Measurements from ENCODE around the gene PTPN4.

The PTPN4 gene

GRCh38 chr2:119901013-119901412, 141.3 kb downstream of the PTPN4 start:
- DNase-seq, result no peak
- H3K36me3 ChIP-seq, result peaks cover 9% of the 10 kb centered on the region
- H3K4me1 ChIP-seq, result no peaks in the 10 kb centered on the region
- H3K9me3 ChIP-seq, result no peaks in the 10 kb centered on the region
- no peaks in the 10 kb centered on the region for H3K27me3 ChIP-seq
- no peak overlapping the region for H3K4me3 ChIP-seq (ENCODE audit: low read depth, low read length)
- TF ChIP-seq CTCF (IDR thresholded peaks at IDR 0.05; ENCODE audit: low read depth, low read length), result no peak

- H3K9me3 ChIP-seq, result no peaks in the 10 kb centered on the region
- DNase-seq, result no peak
- no peak for TF ChIP-seq CTCF (IDR thresholded peaks at IDR 0.05; ENCODE audit: low read depth, low read length)
- no peak overlapping the region for H3K4me3 ChIP-seq (ENCODE audit: low read depth, low read length)
- H3K4me1 ChIP-seq, result no peaks in the 10 kb centered on the region
- no peaks in the 10 kb centered on the region for H3K27me3 ChIP-seq
- no peaks in the 10 kb centered on the region for H3K36me3 ChIP-seq
Measured at GRCh38 chr2:119910566-119910965, 150.8 kb downstream of the PTPN4 start.

- Histone ChIP-seq H3K4me3 (ENCODE audit: low read depth, low read length) (no peak overlapping the region), H3K9me3 (no peaks in the 10 kb centered on the region), H3K4me1 (no peaks in the 10 kb centered on the region), H3K36me3 (no peaks in the 10 kb centered on the region), H3K27me3 (no peaks in the 10 kb centered on the region)
- TF ChIP-seq CTCF (IDR thresholded peaks at IDR 0.05; ENCODE audit: low read depth, low read length), result no peak
- DNase-seq, result no peak
Measured at GRCh38 chr2:119914266-119914665, 154.5 kb downstream of the PTPN4 start.

GRCh38 chr2:119921825-119922224, 162.1 kb downstream of the PTPN4 start:
- H3K36me3 ChIP-seq, result no peaks in the 10 kb centered on the region
- no peak for TF ChIP-seq CTCF (IDR thresholded peaks at IDR 0.05; ENCODE audit: low read depth, low read length)
- H3K9me3 ChIP-seq, result no peaks in the 10 kb centered on the region
- H3K4me3 ChIP-seq (ENCODE audit: low read depth, low read length), result no peak overlapping the region
- H3K4me1 ChIP-seq, result no peaks in the 10 kb centered on the region
- no peak for DNase-seq
- no peaks in the 10 kb centered on the region for H3K27me3 ChIP-seq

GRCh38 chr2:119922699-119923098, 163.0 kb downstream of the PTPN4 start:
- TF ChIP-seq CTCF (IDR thresholded peaks at IDR 0.05; ENCODE audit: low read depth, low read length), result no peak
- Histone ChIP-seq H3K9me3 (no peaks in the 10 kb centered on the region), H3K27me3 (no peaks in the 10 kb centered on the region), H3K36me3 (no peaks in the 10 kb centered on the region), H3K4me1 (no peaks in the 10 kb centered on the region), H3K4me3 (ENCODE audit: low read depth, low read length) (no peak overlapping the region)
- no peak for DNase-seq

- Histone ChIP-seq H3K36me3 (no peaks in the 10 kb centered on the region), H3K4me3 (ENCODE audit: low read depth, low read length) (no peak overlapping the region), H3K4me1 (no peaks in the 10 kb centered on the region), H3K27me3 (no peaks in the 10 kb centered on the region), H3K9me3 (no peaks in the 10 kb centered on the region)
- DNase-seq, result no peak
- TF ChIP-seq CTCF (IDR thresholded peaks at IDR 0.05; ENCODE audit: low read depth, low read length), result no peak
Measured at GRCh38 chr2:119929537-119929936, 169.8 kb downstream of the PTPN4 start.

Measured in BE2C (cell line).